ENCODE data around the gene SLC10A3.

The SLC10A3 gene, protein sequence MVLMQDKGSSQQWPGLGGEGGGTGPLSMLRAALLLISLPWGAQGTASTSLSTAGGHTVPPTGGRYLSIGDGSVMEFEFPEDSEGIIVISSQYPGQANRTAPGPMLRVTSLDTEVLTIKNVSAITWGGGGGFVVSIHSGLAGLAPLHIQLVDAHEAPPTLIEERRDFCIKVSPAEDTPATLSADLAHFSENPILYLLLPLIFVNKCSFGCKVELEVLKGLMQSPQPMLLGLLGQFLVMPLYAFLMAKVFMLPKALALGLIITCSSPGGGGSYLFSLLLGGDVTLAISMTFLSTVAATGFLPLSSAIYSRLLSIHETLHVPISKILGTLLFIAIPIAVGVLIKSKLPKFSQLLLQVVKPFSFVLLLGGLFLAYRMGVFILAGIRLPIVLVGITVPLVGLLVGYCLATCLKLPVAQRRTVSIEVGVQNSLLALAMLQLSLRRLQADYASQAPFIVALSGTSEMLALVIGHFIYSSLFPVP

DNA sequence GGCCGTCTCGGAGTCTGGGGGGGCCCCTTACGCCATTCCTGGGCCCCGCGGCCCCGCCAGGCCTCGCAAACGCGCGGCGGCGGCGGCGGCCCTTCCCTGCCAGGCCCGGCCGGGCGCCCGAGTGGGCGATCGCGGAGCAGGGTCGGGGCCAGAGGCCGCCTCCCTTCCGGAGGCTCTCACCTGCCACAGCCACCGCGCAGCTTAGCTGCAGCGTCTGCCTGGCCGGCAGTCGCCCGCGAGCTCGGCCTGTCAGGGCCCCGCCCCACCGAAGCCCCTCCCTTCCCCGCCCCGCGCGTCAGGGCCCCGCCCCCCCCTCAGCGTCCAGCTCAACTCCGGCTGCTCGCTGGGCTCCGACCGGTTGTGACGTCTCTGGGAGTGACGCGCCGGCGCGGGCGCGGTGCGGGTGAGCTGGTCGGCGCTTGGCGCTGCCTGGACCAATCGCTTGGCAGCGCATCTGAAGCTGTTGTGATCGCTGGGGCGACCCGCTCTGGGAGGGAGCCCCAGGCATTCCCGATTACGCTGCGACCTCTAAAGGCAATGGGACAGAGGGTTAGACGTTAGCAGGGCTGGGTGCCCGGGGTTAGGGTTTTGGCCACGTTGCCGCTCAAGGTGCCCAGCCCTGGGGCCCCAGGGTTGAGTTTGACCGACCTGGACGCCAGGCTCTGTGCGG lies at the start of gene SLC10A3:
TSS of gene SLC10A3 (minus strand) at position 216 of the 670 bp plus-strand sequence. CDS start 1,689 bp downstream, outside the sequence.
- Mint-ChIP-seq H3K27me3 (no peaks in the 10 kb centered on the region), H3K27ac (peak within 1 kb of the TSS; percentile 91), H3K4me1 (peaks cover 8% of the 10 kb centered on the region), H3K9me3 (no peaks in the 10 kb centered on the region), H3K4me3 (peak within 1 kb of the TSS; percentile 90), H3K36me3 (peaks cover 4% of the 10 kb centered on the region)
- DNase-seq (ENCODE audit: low spot score in 2 of 2), result peak; percentile 64 to 76
- peak; percentile 83 for ATAC-seq (ENCODE audit: low read depth)

DNA sequence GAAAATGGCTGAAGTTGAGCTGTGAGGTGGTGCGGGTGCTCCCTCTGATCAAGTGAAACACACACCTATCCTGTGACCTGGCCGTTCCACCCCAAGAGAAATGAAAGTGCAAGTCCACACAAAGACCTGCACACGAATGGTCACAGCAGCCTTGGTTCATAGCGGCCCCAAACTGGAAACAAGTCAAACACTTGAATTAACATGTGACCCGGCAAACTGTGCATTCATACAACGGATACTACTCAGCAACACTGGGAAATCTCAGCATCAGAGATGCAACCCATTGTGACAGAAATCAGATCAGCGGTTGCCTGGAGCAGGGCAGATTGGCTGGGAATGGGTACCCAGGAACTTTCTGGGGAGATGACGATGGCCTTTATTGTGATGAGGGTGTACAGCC lies 48.6 kb upstream of the SLC10A3 start:
- ATAC-seq (ENCODE audit: low read depth) (no peak), DNase-seq (ENCODE audit: low spot score in 2 of 2) (no peak)
- H3K27me3 Mint-ChIP-seq, result no peaks in the 10 kb centered on the region
- no peak overlapping the region for H3K4me3 Mint-ChIP-seq
- H3K27ac Mint-ChIP-seq, result no peak overlapping the region
- H3K36me3 Mint-ChIP-seq, result peaks cover 3% of the 10 kb centered on the region
- H3K4me1 Mint-ChIP-seq, result peaks cover 12% of the 10 kb centered on the region
- no peaks in the 10 kb centered on the region for H3K9me3 Mint-ChIP-seq

DNA sequence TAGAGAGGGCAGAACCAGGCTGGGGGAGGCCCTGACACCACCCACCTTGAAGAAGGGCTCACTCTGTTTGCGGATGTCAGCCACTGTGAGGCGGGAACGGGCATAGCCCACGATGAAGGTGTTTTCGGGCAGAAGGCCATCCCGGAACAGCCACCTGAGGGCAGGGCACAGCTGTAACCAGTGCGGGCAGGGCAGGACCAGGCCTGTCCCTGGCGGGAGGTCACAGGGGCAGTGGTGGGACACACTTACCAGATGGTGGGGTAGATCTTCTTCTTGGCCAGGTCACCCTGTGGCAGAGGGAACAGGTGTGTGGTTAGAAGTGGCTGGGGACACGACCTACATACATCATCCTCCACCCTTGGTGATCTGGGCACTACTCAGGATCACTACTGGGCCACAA lies 45.5 kb upstream of the SLC10A3 start:
- H3K4me1 Mint-ChIP-seq, result peaks cover 4% of the 10 kb centered on the region
- H3K27me3 Mint-ChIP-seq, result no peaks in the 10 kb centered on the region
- H3K4me3 Mint-ChIP-seq, result no peak overlapping the region
- H3K9me3 Mint-ChIP-seq, result no peaks in the 10 kb centered on the region
- DNase-seq (ENCODE audit: low spot score in 2 of 2), result no peak
- H3K27ac Mint-ChIP-seq, result no peak overlapping the region
- peaks cover 6% of the 10 kb centered on the region for H3K36me3 Mint-ChIP-seq
- ATAC-seq (ENCODE audit: low read depth), result no peak

DNA sequence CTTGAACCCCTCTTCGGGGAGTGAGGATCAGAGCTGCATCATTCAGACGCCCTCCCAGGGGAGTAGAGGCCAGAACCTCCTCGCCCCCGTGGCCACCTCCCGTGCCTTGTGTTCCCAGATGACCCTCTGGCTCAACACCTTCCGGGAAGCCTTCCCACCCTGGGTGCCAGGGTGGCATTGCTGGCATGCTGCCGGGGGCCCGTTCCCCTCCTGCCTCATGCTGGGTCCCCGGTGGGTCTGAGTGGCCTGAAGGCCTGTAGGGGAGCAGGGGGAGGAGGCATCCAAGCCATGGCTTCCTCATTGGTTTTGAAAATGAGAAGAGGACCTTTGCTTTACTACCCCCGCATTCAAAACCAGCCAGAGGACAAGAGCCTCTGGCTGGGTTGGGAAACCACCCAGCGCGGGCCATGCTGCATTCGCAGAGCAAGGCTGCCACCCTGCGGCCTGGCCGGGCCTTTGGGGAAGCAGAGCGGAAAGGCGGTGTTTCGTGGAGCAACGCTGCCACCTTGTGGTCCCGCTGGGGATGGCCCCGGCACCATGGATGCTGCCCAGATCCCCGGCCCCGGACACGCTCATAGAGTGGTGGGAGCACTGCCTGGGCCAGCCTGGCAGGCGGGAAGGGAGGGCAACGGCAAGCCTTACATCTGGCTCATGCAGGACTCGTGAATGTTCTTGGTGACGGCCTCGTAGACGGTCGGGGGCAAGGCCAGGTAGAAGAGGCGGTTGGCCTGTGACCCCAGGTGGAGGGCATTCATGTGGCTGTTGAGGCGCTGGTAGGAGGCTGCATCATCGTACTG lies 44.3 kb upstream of the SLC10A3 start:
- peaks cover 7% of the 10 kb centered on the region for H3K36me3 Mint-ChIP-seq

GRCh38 chrX:154532690-154533089 lies 42.3 kb upstream of the SLC10A3 start:
- DNase-seq (ENCODE audit: low spot score in 2 of 2), result no peak
- Mint-ChIP-seq H3K36me3 (peaks cover 7% of the 10 kb centered on the region), H3K4me3 (no peak overlapping the region), H3K9me3 (no peaks in the 10 kb centered on the region), H3K27me3 (no peaks in the 10 kb centered on the region), H3K27ac (no peak overlapping the region), H3K4me1 (peaks cover 4% of the 10 kb centered on the region)
- ATAC-seq (ENCODE audit: low read depth), result no peak

More for the DNA sequence above, 44.3 kb upstream of the SLC10A3 start:
- DNase-seq (ENCODE audit: low spot score in 2 of 2), result peak; percentile 84 to 96
- no peaks in the 10 kb centered on the region for H3K9me3 Mint-ChIP-seq
- peak; percentile 98 for ATAC-seq (ENCODE audit: low read depth)
- peak overlapping the region; percentile 53 for H3K27ac Mint-ChIP-seq
- H3K4me1 Mint-ChIP-seq, result peaks cover 4% of the 10 kb centered on the region
- no peak overlapping the region for H3K4me3 Mint-ChIP-seq
- H3K27me3 Mint-ChIP-seq, result no peaks in the 10 kb centered on the region

GRCh38 chrX:154531626-154532025 lies 41.2 kb upstream of the SLC10A3 start:
- Mint-ChIP-seq H3K4me3 (no peak overlapping the region), H3K27me3 (no peaks in the 10 kb centered on the region), H3K36me3 (peaks cover 7% of the 10 kb centered on the region), H3K9me3 (no peaks in the 10 kb centered on the region), H3K27ac (no peak overlapping the region), H3K4me1 (peaks cover 6% of the 10 kb centered on the region)
- ATAC-seq (ENCODE audit: low read depth), result no peak
- DNase-seq (ENCODE audit: low spot score in 2 of 2), result no peak

- DNase-seq (ENCODE audit: low spot score in 2 of 2) (no peak), ATAC-seq (ENCODE audit: low read depth) (no peak)
- Mint-ChIP-seq H3K4me1 (peaks cover 6% of the 10 kb centered on the region), H3K36me3 (peaks cover 7% of the 10 kb centered on the region), H3K4me3 (no peak overlapping the region), H3K27ac (no peak overlapping the region), H3K9me3 (no peaks in the 10 kb centered on the region), H3K27me3 (no peaks in the 10 kb centered on the region)
Observed at GRCh38 chrX:154530286-154530685, 39.9 kb upstream of the SLC10A3 start.

GRCh38 chrX:154529206-154529612 lies 38.8 kb upstream of the SLC10A3 start:
- no peaks in the 10 kb centered on the region for H3K9me3 Mint-ChIP-seq
- H3K36me3 Mint-ChIP-seq, result peaks cover 4% of the 10 kb centered on the region
- H3K4me3 Mint-ChIP-seq, result no peak overlapping the region
- H3K27me3 Mint-ChIP-seq, result no peaks in the 10 kb centered on the region
- H3K4me1 Mint-ChIP-seq, result peaks cover 2% of the 10 kb centered on the region
- DNase-seq (ENCODE audit: low spot score in 2 of 2) (no peak), ATAC-seq (ENCODE audit: low read depth) (no peak)
- no peak overlapping the region for H3K27ac Mint-ChIP-seq

DNA sequence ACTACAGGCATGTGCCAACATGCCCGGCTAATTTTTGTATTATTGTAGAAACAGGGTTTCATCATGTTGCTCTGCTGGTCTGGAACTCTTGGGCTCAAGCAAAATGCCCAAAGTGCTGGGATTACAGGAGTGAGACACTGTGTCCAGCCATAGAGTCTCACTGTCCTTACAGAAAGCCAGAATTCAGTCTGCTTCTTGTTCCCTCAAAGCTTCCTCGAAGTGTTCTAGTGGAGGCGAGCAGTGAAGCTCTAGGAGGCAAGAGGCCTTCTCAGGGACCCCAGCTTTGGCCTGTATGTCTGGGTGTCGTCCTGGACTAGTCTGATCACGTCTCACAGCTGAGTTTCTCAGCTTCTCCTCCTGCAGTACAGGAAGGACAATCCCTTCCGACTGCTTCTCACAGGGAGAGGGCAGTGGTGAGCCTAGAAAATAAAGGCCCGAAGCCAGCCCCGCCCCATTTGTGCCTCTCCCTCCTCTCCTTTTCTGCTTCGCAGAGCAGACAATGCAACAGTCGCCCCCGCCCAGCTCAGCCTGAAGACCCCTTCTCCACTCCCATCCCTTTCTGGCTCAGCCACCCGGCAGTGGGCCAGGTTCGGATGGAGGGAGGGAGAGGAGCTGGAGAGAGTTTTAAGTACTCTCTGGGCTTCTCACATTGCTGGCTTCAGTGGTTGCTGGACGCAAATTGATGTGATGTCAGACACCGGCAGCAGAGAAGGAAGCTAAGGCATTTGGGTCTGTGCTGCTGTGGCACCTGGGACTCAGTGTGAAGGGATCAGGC lies 36.7 kb upstream of the SLC10A3 start:
- peak overlapping the region; percentile 84 for H3K27ac Mint-ChIP-seq
- H3K4me1 Mint-ChIP-seq, result peaks cover 2% of the 10 kb centered on the region
- DNase-seq (ENCODE audit: low spot score in 2 of 2) (peak; percentile 28 to 43), ATAC-seq (ENCODE audit: low read depth) (peak; percentile 88)
- H3K36me3 Mint-ChIP-seq, result peaks cover 4% of the 10 kb centered on the region
- H3K4me3 Mint-ChIP-seq, result peak overlapping the region; percentile 72
- no peaks in the 10 kb centered on the region for H3K9me3 Mint-ChIP-seq
- H3K27me3 Mint-ChIP-seq, result no peaks in the 10 kb centered on the region

DNA sequence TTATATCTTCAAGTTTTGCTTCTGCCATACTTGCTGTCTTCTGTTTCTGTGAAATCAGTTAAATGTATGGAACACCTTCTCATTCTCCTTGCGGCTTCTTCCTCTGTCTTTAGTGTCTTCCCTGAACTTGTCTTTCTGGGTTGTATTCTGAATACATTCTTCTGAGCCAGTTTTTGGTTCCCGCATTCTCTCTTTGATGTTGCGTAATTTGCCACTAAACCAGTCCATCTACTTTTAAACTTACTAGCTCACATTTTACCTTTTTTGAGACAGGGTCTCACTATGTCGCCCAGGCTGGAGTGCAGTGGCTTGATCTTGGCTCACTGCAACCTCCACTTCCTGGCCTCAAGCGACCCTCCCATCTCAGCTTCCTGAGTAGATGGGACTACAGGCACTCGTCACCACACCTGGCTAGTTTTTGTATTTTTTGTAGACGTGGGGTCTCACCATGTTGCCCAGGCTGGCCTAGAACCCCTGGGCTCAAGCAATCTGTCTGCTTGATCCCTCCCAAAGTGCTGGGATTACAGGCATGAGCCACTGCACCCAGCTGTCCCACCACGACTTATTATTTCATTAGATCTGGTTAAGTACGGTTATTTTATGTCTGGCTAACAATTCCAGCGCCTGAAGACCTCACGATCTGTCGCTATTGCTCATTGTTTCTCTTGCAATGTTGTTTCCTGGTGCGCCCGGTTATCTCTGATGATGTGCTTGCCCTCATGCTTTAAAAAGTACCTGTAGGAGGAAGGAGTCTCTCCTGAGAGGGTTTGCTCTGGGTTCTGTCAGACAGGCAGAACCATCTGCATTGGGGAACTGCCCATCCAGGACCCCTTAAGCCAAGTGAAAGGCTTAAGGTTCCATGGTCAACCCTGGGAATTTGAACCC lies 35.4 kb upstream of the SLC10A3 start:
- no peak for ATAC-seq (ENCODE audit: low read depth)
- H3K27me3 Mint-ChIP-seq, result no peaks in the 10 kb centered on the region
- peak overlapping the region; percentile 17 for H3K27ac Mint-ChIP-seq
- no peak for DNase-seq (ENCODE audit: low spot score in 2 of 2)
- peaks cover 2% of the 10 kb centered on the region for H3K4me1 Mint-ChIP-seq
- H3K36me3 Mint-ChIP-seq, result peaks cover under 1% of the 10 kb centered on the region
- no peaks in the 10 kb centered on the region for H3K9me3 Mint-ChIP-seq
- H3K4me3 Mint-ChIP-seq, result no peak overlapping the region

DNA sequence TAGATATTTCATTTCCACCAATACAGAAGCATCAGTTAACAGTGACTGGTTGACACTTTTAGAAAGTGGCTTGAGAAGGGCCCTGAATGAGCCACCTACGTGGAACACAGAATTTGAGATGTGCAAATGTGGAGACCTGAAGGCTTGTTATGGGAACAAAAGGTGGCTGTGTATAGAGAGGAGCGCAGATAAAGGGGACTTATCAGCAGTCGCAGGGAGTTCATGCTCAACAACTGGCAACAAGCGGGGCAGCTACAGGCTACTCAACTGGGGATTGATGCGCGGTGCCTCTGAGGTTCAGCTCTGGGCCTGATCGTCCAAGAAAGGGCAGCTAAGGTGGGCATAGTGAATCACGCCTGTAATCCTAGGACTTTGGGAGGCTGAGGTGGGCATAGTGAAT lies 29.0 kb upstream of the SLC10A3 start:
- DNase-seq (ENCODE audit: low spot score in 2 of 2) (no peak), ATAC-seq (ENCODE audit: low read depth) (no peak)
- Mint-ChIP-seq H3K4me1 (peaks cover 7% of the 10 kb centered on the region), H3K27ac (no peak overlapping the region), H3K36me3 (no peaks in the 10 kb centered on the region), H3K27me3 (no peaks in the 10 kb centered on the region), H3K4me3 (no peak overlapping the region), H3K9me3 (no peaks in the 10 kb centered on the region)

GRCh38 chrX:154517101-154517781 lies 26.8 kb upstream of the SLC10A3 start:
- Mint-ChIP-seq H3K9me3 (no peaks in the 10 kb centered on the region), H3K36me3 (peaks cover 2% of the 10 kb centered on the region), H3K27ac (peak overlapping the region; percentile 45), H3K27me3 (no peaks in the 10 kb centered on the region), H3K4me1 (peaks cover 12% of the 10 kb centered on the region), H3K4me3 (peak overlapping the region; percentile 14)
- no peak for ATAC-seq (ENCODE audit: low read depth)
- no peak for DNase-seq (ENCODE audit: low spot score in 2 of 2)
